Glutamatergic neuron (in vitro differentiated cells): ENCODE data around the gene INTS1. TPM values are rescaled to one million over a fixed set of nuclear protein-coding genes. Genes with fewer than 3 reads are reported as not detected.

Experiments
- DNase-seq: peaks from one replicate; pipeline ENCODE4 v3.0.0; 2022
- H3K27ac Mint-ChIP-seq: one replicate; pipeline ENCODE4 v1.8.0; 2020; ENCODE audit warnings: mild to moderate bottlenecking, mixed read lengths, inconsistent platforms; ENCODE audit not compliant: unreplicated experiment
- H3K27me3 Mint-ChIP-seq: one replicate; pipeline ENCODE4 v1.8.0; 2020; ENCODE audit warnings: mild to moderate bottlenecking, moderate library complexity, mixed read lengths, inconsistent platforms; ENCODE audit not compliant: unreplicated experiment
- H3K36me3 Mint-ChIP-seq: one replicate; pipeline ENCODE4 v1.8.0; 2020; ENCODE audit warnings: mild to moderate bottlenecking, mixed read lengths, inconsistent platforms; ENCODE audit not compliant: unreplicated experiment
- H3K4me1 Mint-ChIP-seq: one replicate; pipeline ENCODE4 v1.8.0; 2020; ENCODE audit warnings: mild to moderate bottlenecking, low read depth, mixed read lengths, inconsistent platforms; ENCODE audit not compliant: unreplicated experiment
- H3K4me3 Mint-ChIP-seq: one replicate; pipeline ENCODE4 v1.8.0; 2020; ENCODE audit warnings: mild to moderate bottlenecking, mixed read lengths, inconsistent platforms; ENCODE audit not compliant: unreplicated experiment
- H3K9me3 Mint-ChIP-seq: one replicate; pipeline ENCODE4 v1.8.0; 2020; ENCODE audit warnings: mild to moderate bottlenecking, moderate library complexity, mixed read lengths, inconsistent platforms; ENCODE audit not compliant: unreplicated experiment
- total RNA-seq: library from RNA; stranded (reverse); fragmentation: NEBNext Ultra II Directional; extraction: Animal tissue kit (Norgen Biotek cat#: 25700); gene quantifications from one replicate; pipeline ENCODE4 v1.2.1, GENCODE V29; 2021; ENCODE audit not compliant: unreplicated experiment
- TF ChIP-seq, protein P1 (sequence below): fragments of 200-600 bp; sonication (generic); IDR thresholded peaks from one replicate; pipeline ENCODE4 v1.5.0; 2021; ENCODE audit not compliant: partially characterized antibody, unreplicated experiment

The INTS1 gene
- total RNA-seq, 1 donor from 2014 or later, result 108 TPM

DNA sequence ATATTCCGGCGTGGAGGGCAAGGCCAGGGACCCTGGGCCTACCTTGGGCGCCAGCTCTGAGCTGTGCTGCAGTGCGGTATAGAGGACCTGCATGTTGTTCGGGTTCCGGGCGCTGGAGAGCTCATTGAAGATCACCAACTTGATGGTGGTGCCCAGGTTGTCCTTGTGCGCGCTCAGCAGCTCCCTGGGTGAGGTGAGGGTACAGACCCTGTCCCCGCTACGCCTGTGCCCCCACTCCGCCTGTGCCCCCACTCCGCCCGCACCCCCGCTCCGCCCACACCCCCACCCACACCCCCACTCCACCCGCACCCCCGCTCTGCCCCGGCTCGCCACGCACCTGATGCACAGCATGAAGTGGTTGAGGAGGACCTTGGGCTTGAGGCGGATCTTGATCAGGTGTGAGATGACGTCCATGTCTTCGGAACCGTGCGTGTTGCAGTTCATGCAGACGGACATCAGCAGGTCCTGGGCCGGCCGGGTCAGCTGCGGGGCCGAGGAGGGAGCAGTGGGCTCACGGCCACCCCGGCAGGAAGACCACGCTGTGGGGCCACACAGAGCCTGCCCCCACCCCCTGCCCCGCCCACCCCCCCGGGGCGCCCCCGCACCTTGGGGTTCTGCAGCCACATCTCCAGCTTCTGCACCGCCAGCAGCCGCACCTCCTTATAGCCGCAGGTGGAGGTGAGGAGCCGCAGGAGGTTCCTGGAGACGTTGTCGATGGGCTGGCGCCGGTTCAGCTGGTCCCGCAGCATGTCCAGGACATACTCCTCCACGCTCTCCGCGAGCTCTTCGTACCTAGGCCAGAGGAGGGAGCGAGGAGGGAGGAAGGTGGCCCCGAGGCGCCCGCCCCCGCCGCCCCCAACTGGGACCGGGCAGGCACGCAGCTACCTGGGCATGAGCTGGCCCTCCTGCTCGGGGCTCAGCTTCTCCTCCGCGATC lies 5.6 kb downstream of the INTS1 start:
- no peaks in the 10 kb centered on the region for H3K27me3 Mint-ChIP-seq
- no peaks in the 10 kb centered on the region for H3K36me3 Mint-ChIP-seq

DNA sequence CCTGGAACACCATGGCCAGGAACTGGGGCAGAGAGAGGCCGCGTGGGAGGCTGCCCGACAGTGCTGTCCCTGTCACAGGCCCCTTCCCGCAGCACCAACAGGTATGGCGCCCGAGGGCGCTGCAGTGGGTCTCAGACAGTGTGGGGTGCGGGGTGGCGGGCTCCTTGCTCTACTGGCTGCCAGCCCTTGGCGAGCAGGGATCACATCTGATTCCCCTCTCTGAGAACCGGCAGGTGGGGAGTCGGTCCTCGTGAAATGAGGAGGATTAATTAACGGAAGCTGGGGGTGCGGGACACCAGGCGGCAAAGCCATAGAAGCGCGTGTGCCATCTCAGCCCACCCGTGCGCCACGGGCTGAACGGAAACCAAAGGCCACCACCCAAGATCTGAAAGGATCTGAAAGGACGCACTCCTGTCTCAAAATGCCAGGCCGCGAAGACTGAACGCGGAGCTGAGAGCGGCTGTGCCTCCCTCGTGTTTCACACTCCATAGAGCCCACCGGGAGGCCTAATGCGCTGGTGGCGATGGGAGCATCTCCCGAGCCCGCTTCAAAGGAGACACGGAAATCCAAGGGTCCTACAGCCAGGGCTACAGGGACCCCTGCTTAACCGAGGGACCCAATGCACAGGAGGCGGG lies 6.8 kb downstream of the INTS1 start:
- Mint-ChIP-seq H3K27ac (peak overlapping the region; percentile 17), H3K9me3 (peaks cover 5% of the 10 kb centered on the region), H3K27me3 (no peaks in the 10 kb centered on the region), H3K36me3 (peaks cover 3% of the 10 kb centered on the region), H3K4me1 (peaks cover 5% of the 10 kb centered on the region), H3K4me3 (no peak overlapping the region)
- TF ChIP-seq, protein P1, sequence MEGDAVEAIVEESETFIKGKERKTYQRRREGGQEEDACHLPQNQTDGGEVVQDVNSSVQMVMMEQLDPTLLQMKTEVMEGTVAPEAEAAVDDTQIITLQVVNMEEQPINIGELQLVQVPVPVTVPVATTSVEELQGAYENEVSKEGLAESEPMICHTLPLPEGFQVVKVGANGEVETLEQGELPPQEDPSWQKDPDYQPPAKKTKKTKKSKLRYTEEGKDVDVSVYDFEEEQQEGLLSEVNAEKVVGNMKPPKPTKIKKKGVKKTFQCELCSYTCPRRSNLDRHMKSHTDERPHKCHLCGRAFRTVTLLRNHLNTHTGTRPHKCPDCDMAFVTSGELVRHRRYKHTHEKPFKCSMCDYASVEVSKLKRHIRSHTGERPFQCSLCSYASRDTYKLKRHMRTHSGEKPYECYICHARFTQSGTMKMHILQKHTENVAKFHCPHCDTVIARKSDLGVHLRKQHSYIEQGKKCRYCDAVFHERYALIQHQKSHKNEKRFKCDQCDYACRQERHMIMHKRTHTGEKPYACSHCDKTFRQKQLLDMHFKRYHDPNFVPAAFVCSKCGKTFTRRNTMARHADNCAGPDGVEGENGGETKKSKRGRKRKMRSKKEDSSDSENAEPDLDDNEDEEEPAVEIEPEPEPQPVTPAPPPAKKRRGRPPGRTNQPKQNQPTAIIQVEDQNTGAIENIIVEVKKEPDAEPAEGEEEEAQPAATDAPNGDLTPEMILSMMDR, result no peak
- DNase-seq, result no peak

More for the DNA sequence above, 5.6 kb downstream of the INTS1 start:
- no peak for DNase-seq
- H3K27ac Mint-ChIP-seq, result no peak overlapping the region
- H3K4me3 Mint-ChIP-seq, result no peak overlapping the region
- H3K9me3 Mint-ChIP-seq, result peaks cover 7% of the 10 kb centered on the region
- TF ChIP-seq, protein P1, result no peak
- H3K4me1 Mint-ChIP-seq, result peaks cover 10% of the 10 kb centered on the region

DNA sequence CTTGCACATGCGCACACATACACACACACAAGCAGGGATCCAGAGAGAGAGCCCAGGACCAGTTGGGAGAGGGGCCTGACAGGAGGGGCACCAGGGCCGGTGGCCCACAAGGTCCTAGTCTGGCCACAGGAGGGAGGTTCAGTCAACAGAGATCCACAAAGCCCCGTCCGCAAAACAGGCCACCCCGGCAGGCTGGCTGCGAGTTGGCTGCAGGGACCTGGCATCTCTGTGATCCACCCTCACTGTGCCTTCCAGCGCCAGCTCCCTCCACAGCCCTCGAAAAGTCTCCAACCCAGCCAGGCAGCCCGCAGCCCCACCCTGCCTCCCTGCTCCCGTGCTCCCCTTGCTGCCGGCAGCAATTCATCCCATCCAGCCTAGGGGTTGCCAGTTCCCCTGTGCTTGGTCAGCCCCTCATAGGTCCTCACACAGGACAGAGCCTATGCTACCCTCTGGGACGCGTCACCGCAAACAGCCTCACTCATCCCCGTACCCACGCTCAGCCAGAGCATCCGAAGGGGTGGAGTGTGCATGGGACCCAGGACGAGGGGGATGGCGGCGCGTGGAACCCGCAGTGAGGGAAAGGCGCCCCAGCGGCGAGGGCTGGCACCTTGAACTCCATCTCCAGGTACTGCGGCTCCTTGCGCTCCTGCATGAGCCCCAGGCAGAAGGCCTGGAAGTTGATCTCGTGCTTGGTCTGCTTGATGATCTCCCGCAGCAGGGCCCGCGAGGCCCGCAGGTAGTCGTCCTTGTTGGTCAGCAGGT lies 7.5 kb downstream of the INTS1 start:
- no peaks in the 10 kb centered on the region for H3K4me1 Mint-ChIP-seq
- no peaks in the 10 kb centered on the region for H3K27me3 Mint-ChIP-seq
- no peak for DNase-seq
- peaks cover 5% of the 10 kb centered on the region for H3K36me3 Mint-ChIP-seq
- no peak overlapping the region for H3K27ac Mint-ChIP-seq
- TF ChIP-seq, protein P1, result no peak
- no peak overlapping the region for H3K4me3 Mint-ChIP-seq
- H3K9me3 Mint-ChIP-seq, result peaks cover 2% of the 10 kb centered on the region

DNA sequence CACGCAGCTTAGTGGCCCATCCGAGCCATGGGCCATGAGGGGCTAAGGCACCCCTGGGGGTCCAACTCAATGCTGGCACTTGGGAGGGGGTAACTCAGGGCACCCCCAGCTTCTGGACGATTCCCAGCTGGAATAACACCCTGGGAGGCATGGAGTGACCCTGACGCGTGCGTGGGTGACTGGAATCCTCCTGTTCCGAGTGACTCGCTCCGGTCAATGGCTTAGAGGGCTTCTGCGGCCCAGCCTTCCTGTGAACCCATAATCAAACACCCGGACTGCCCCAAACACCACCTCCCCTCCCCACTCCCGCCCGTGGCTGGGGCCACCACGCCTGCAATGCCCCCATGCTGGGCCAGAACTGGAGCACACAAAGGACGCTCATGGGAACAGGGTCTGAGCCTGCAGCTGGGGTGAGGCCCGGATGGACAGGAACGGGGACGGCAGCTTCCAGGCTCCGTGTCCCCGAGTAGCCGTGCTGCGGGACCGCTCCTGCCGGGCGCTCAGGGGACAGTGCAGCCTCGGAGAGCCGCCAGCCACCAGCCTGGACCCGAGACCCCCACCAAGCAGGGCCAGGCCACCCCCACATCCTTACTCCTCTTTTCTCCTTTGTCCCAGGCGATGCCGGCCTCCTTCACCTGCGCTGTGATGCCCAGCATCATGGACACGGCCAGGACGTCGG lies 8.5 kb downstream of the INTS1 start:
- Mint-ChIP-seq H3K4me1 (no peaks in the 10 kb centered on the region), H3K36me3 (peaks cover 7% of the 10 kb centered on the region), H3K9me3 (peaks cover 2% of the 10 kb centered on the region), H3K4me3 (no peak overlapping the region), H3K27ac (no peak overlapping the region), H3K27me3 (peaks cover 3% of the 10 kb centered on the region)
- TF ChIP-seq, protein P1, result no peak
- no peak for DNase-seq
